Measurements from ENCODE around the gene PDE8A. TPM values are rescaled to one million over a fixed set of nuclear protein-coding genes. Genes with fewer than 3 reads are reported as not detected.
"Not testable (repeated sequence)": the region's sequence is repeated elsewhere in the genome, so short reads cannot be mapped to it uniquely, and the experiment has no call there.

The PDE8A gene
- total RNA-seq, 1 donor from 2014 or later, result 17.4 TPM

DNA sequence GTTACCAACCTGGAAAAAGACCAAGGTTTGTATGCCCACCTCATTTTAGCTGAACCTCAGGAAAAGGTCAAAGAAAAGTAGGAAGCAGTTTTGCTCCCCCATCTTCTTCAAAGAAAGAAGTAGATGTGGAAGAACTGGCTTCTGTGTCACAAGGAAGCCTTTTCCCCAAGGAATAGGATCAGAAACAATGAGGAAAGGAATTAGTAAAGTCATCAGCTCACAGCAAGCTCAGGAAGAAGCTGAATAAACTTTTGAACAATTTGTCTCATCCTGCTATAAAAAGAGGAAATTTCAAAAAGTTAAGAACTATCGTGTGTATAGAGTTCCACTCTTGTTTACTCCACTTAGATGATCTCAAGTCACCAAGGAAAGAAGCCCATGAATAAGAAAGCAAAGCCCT is 174.2 kb downstream of the PDE8A start:
- peaks cover 17% of the 10 kb centered on the region for H3K27me3 Mint-ChIP-seq (ENCODE audit: insufficient read depth)
- no peak for DNase-seq (ENCODE audit: low spot score)
- peaks cover 7% of the 10 kb centered on the region for H3K9me3 Mint-ChIP-seq
- H3K4me1 Mint-ChIP-seq (ENCODE audit: low read depth), result peaks cover 6% of the 10 kb centered on the region
- no peaks in the 10 kb centered on the region for H3K36me3 Mint-ChIP-seq (ENCODE audit: low read depth)
- H3K27ac Mint-ChIP-seq, result no peak overlapping the region
- no peak overlapping the region for H3K4me3 Mint-ChIP-seq
- intact Hi-C loops (cut with micrococcal nuclease), result no loop called here

DNA sequence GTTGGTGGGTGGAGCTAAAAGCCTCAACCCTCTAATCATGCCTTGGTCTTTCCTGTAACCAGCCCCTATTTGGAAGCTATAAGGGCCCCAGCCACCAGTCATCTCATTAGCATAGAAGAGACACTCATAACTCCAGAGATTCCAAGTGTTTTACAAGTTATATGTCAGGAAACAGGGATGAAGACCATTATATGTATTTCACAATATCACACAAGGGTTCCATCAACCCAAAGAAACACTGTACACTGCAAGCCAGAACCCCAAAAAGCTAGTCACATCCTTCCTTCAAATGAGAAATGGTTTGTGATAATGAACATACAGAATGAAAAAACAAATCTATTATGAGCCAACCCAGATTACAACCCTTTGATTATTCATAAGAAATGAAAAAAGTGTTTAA is 175.7 kb downstream of the PDE8A start:
- no peak for DNase-seq (ENCODE audit: low spot score)
- Mint-ChIP-seq H3K9me3 (peaks cover 12% of the 10 kb centered on the region), H3K36me3 (ENCODE audit: low read depth) (no peaks in the 10 kb centered on the region), H3K27ac (no peak overlapping the region), H3K4me3 (no peak overlapping the region), H3K27me3 (ENCODE audit: insufficient read depth) (peaks cover 20% of the 10 kb centered on the region), H3K4me1 (ENCODE audit: low read depth) (peaks cover 6% of the 10 kb centered on the region)
- intact Hi-C loops (cut with micrococcal nuclease), result no loop called here

- Mint-ChIP-seq H3K27me3 (ENCODE audit: insufficient read depth) (peaks cover 22% of the 10 kb centered on the region), H3K9me3 (peaks cover 6% of the 10 kb centered on the region), H3K4me3 (no peak overlapping the region), H3K36me3 (ENCODE audit: low read depth) (no peaks in the 10 kb centered on the region), H3K27ac (no peak overlapping the region), H3K4me1 (ENCODE audit: low read depth) (no peaks in the 10 kb centered on the region)
- DNase-seq (ENCODE audit: low spot score), result no peak
- intact Hi-C loops (cut with micrococcal nuclease), result loop anchor here (10.0 kb wide), 2 partner anchors 177 to 577 kb away; partner anchors contain the start of gene PDE8A
These were observed 180.6 kb downstream of the PDE8A start for GRCh38 chr15:85162237-85162636.

DNA sequence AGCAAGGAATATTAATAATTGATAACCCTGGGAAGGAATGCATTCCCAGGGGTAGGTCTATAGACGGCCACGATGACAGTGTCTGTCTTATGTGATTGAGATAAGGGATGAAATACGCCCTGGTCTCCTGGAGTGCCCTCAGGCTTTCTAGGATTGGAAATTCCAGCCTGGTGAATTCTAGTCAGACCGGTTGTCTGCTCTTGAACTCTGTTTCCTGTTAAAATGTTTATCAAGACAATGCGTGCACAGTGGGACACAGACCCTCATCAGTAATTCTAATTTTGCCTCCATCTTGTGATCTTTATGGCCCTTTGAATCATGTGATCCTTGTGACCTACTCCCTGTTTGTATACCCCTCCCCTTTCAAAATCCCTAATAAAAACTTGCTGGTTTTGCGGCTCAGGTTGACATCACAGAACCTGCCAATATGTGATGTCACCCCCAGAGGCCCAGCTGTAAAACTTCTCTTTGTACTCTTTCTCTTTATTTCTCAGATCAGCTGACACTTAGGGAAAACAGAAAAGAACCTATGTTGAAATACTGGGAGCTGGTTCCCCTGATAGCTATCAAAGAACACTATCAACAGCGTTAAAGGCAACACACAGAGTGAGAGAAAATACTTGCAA is 183.3 kb downstream of the PDE8A start:
- Mint-ChIP-seq H3K4me3 (no peak overlapping the region), H3K27ac (no peak overlapping the region), H3K4me1 (ENCODE audit: low read depth) (peaks cover 4% of the 10 kb centered on the region), H3K27me3 (ENCODE audit: insufficient read depth) (peaks cover 32% of the 10 kb centered on the region), H3K36me3 (ENCODE audit: low read depth) (no peaks in the 10 kb centered on the region), H3K9me3 (peaks cover 6% of the 10 kb centered on the region)
- no peak for DNase-seq (ENCODE audit: low spot score)
- intact Hi-C loops (cut with micrococcal nuclease), result loop anchor here (10.0 kb wide), 2 partner anchors 180 to 580 kb away; partner anchors contain the start of gene PDE8A

GRCh38 chr15:85167568-85167967 is 185.9 kb downstream of the PDE8A start:
- intact Hi-C loops (cut with micrococcal nuclease), result loop anchor here (10.0 kb wide), 2 partner anchors 183 to 583 kb away; partner anchors contain the start of gene PDE8A

DNA sequence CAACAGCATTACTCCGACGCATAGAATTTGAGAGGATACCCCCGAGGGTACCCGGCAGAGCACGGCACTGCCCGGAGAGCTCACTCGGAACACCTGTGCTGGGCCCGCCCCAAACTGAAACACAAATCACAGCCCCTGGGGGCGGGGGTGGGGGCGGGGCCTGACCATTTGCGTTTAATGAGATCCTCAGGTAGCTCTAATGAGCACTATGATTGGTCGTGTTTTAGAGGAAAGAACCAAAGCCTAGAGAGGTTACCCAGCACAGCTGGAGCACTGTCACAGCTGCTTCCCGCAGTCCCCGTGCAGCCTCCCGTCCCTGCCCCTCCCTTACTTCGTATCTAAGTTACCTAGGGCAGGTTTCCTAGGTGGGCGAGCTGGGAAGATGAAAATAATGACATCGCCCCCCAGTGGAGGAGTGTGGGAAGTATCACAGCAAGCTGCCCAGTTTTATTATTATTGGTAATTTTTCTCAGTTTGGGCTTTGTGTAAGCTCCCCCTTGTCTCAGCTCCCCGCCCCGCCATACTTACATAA is 187.1 kb downstream of the PDE8A start:
- H3K36me3 Mint-ChIP-seq (ENCODE audit: low read depth), result peaks cover 3% of the 10 kb centered on the region
- H3K27me3 Mint-ChIP-seq (ENCODE audit: insufficient read depth), result peaks cover 36% of the 10 kb centered on the region
- H3K4me1 Mint-ChIP-seq (ENCODE audit: low read depth), result peaks cover 4% of the 10 kb centered on the region
- no peak overlapping the region for H3K4me3 Mint-ChIP-seq
- no peak for DNase-seq (ENCODE audit: low spot score)
- H3K27ac Mint-ChIP-seq, result no peak overlapping the region
- H3K9me3 Mint-ChIP-seq, result peaks cover 20% of the 10 kb centered on the region
- intact Hi-C loops (cut with micrococcal nuclease), result loop anchor here (10.0 kb wide), 2 partner anchors 184 to 584 kb away; partner anchors contain the start of gene PDE8A

More at GRCh38 chr15:85167568-85167967, 185.9 kb downstream of the PDE8A start:
- Mint-ChIP-seq H3K27me3 (ENCODE audit: insufficient read depth) (peaks cover 36% of the 10 kb centered on the region), H3K9me3 (peaks cover 16% of the 10 kb centered on the region), H3K36me3 (ENCODE audit: low read depth) (peaks cover 3% of the 10 kb centered on the region), H3K27ac (no peak overlapping the region), H3K4me1 (ENCODE audit: low read depth) (peaks cover 4% of the 10 kb centered on the region), H3K4me3 (no peak overlapping the region)
- DNase-seq (ENCODE audit: low spot score), result no peak

- H3K4me3 Mint-ChIP-seq, result no peak overlapping the region
- peaks cover 20% of the 10 kb centered on the region for H3K9me3 Mint-ChIP-seq
- H3K36me3 Mint-ChIP-seq (ENCODE audit: low read depth), result peaks cover 3% of the 10 kb centered on the region
- intact Hi-C loops (cut with micrococcal nuclease), result no loop called here
- peaks cover 13% of the 10 kb centered on the region for H3K4me1 Mint-ChIP-seq (ENCODE audit: low read depth)
- no peak overlapping the region for H3K27ac Mint-ChIP-seq
- no peak for DNase-seq (ENCODE audit: low spot score)
- H3K27me3 Mint-ChIP-seq (ENCODE audit: insufficient read depth), result peaks cover 23% of the 10 kb centered on the region
These were observed 190.1 kb downstream of the PDE8A start for GRCh38 chr15:85171736-85172135.

DNA sequence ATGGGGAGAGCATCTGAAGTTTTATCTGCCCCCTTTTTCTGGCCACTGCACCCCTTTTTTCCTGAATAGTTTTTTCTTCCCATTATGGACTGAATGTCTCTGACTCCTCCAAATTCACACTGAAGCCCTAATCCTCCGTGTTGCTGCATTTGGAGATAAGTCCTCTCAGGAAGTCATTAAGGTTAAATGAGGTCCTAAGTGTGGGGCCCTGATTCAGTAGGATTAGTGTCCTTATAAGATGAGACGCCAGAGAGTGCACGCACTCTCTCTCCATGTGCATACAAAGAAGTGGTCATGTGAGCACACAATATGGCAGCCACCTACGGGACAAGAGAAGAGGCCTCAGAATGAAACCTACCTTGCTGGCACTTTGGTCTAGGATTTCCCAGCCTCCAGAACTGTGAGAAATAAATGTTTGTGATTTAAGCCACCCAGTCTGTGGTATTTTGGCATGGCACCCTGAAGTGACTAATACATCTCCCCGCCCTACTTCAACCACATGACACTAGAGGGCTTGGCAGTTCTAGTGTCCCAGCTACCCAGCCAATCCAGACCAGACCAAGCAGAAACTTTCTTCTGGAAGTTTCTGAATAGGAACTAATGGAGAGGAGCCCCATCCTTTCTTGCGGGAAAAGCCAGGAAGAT is 191.3 kb downstream of the PDE8A start:
- Mint-ChIP-seq H3K27ac (no peak overlapping the region), H3K36me3 (ENCODE audit: low read depth) (peaks cover 3% of the 10 kb centered on the region), H3K4me1 (ENCODE audit: low read depth) (peaks cover 13% of the 10 kb centered on the region), H3K27me3 (ENCODE audit: insufficient read depth) (peaks cover 15% of the 10 kb centered on the region), H3K4me3 (no peak overlapping the region), H3K9me3 (peaks cover 20% of the 10 kb centered on the region)
- intact Hi-C loops (cut with micrococcal nuclease), result no loop called here
- DNase-seq (ENCODE audit: low spot score), result no peak

DNA sequence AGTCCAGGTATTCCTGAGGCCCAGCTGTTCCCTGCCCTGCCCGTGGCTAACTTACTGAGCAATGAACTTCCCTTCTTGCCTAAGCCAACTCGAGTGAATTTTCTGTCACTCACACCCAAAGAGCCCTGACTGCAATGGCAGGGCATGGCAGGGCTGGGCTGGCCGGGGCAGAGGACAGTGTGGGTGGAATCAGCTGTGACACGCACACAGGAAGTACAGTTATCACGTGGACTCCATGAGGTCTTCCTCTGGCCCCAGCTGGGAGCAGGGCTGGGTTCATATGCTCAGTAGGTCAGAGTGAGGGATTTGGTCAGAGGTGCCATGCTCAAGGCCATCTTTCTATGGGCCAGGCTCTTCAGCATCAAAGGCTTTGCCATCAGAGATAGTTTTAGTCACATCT is 192.0 kb downstream of the PDE8A start:
- peaks cover 13% of the 10 kb centered on the region for H3K4me1 Mint-ChIP-seq (ENCODE audit: low read depth)
- peaks cover 20% of the 10 kb centered on the region for H3K9me3 Mint-ChIP-seq
- H3K36me3 Mint-ChIP-seq (ENCODE audit: low read depth); intact Hi-C loops (cut with micrococcal nuclease); H3K27ac Mint-ChIP-seq; DNase-seq (ENCODE audit: low spot score); H3K4me3 Mint-ChIP-seq: not testable (repeated sequence)
- H3K27me3 Mint-ChIP-seq (ENCODE audit: insufficient read depth), result peaks cover 12% of the 10 kb centered on the region

GRCh38 chr15:85174521-85174920 is 192.9 kb downstream of the PDE8A start:
- peaks cover 3% of the 10 kb centered on the region for H3K36me3 Mint-ChIP-seq (ENCODE audit: low read depth)
- H3K27me3 Mint-ChIP-seq (ENCODE audit: insufficient read depth), result peaks cover 6% of the 10 kb centered on the region
- H3K9me3 Mint-ChIP-seq, result peaks cover 20% of the 10 kb centered on the region
- peaks cover 9% of the 10 kb centered on the region for H3K4me1 Mint-ChIP-seq (ENCODE audit: low read depth)
- intact Hi-C loops (cut with micrococcal nuclease), result no loop called here
- DNase-seq (ENCODE audit: low spot score), result no peak
- H3K4me3 Mint-ChIP-seq, result no peak overlapping the region
- H3K27ac Mint-ChIP-seq, result no peak overlapping the region

DNA sequence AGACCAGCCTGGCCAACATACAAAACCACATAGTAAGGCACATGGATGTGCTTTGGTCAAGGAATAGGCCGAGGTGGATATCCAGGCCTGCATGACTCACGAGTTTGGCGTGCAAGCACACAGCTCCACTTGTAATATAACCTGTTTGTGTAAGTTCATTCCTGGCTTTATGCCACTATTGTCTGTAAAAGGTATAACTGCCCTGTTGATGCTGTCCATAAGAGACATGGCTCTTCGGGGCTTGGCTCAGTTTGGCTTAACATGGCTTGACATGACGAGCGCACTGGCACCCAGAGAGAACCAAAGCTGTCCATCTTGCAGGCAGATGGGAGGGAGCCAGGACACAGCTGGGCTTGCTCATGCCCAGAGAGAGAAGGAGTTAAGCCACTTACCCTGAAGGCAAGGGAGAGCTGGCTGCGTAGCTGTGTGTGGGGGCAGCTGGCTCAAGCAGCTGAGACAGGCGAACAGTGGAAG is 195.4 kb downstream of the PDE8A start:
- H3K9me3 Mint-ChIP-seq; H3K27me3 Mint-ChIP-seq (ENCODE audit: insufficient read depth); H3K36me3 Mint-ChIP-seq (ENCODE audit: low read depth); DNase-seq (ENCODE audit: low spot score); H3K27ac Mint-ChIP-seq; H3K4me3 Mint-ChIP-seq; intact Hi-C loops (cut with micrococcal nuclease); H3K4me1 Mint-ChIP-seq (ENCODE audit: low read depth): not testable (repeated sequence)

- no peak for DNase-seq (ENCODE audit: low spot score)
- H3K4me3 Mint-ChIP-seq, result no peak overlapping the region
- H3K4me1 Mint-ChIP-seq (ENCODE audit: low read depth), result peaks cover 9% of the 10 kb centered on the region
- no peaks in the 10 kb centered on the region for H3K9me3 Mint-ChIP-seq
- intact Hi-C loops (cut with micrococcal nuclease), result no loop called here
- no peaks in the 10 kb centered on the region for H3K36me3 Mint-ChIP-seq (ENCODE audit: low read depth)
- H3K27ac Mint-ChIP-seq, result no peak overlapping the region
- H3K27me3 Mint-ChIP-seq (ENCODE audit: insufficient read depth), result peaks cover 6% of the 10 kb centered on the region
These were observed 196.7 kb downstream of the PDE8A start for GRCh38 chr15:85178308-85178707.

DNA sequence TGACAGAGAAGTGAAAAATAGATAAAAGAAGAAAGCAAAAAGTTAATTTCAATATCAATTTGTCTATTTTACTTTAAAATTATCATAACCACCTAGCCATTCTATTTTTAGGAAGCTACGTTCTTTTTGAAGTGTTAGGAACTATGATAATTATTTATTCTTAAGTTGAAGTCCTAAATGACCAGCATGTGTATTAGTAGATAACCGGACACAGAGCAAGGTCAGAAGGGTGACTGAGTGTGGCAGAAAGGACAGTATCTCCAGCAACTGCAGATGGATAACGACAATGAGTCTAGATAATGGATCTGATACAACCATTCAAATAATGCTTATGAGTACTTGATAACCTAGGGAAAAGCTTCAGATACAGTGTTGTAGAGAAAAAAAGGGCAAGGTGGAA is 198.0 kb downstream of the PDE8A start:
- H3K27ac Mint-ChIP-seq, result no peak overlapping the region
- intact Hi-C loops (cut with micrococcal nuclease), result no loop called here
- DNase-seq (ENCODE audit: low spot score), result no peak
- no peaks in the 10 kb centered on the region for H3K36me3 Mint-ChIP-seq (ENCODE audit: low read depth)
- no peaks in the 10 kb centered on the region for H3K9me3 Mint-ChIP-seq
- H3K4me3 Mint-ChIP-seq, result no peak overlapping the region
- peaks cover 1% of the 10 kb centered on the region for H3K4me1 Mint-ChIP-seq (ENCODE audit: low read depth)
- peaks cover 6% of the 10 kb centered on the region for H3K27me3 Mint-ChIP-seq (ENCODE audit: insufficient read depth)
